ENCODE data around the gene CORO2A.

Gene CORO2A

DNA sequence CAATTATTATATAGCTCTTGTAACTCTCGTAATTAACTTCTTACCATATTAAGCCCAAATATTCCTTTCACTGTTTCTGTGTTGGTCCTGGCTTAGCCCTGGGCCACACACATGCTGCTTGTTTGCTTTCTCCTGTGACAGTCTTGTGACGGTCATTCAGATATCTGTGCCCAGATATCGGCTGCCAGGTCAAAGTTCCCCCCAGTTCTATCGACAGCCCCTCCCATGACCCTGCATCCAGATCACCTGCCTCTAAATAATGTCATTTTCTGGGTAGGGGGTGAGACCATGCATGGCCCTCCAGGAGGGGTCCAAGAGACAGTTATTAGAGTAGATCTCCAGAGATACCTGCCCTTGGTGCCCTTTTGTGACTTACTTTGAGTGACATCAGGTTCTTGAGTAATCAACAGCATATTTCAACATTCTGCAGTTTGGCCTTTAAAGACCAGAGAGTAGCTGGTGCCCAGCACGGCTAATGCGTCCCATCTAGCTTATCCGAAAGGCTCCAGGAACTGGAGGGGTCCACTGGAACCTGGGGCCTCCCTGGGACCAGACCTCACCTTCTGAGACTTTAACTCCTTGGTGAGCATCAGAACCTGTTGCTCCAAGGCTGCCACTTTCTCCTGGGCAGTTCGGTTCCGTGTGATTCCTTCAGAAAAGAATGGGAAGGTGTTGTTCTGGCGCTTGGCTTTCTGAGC is 36.1 kb upstream of the CORO2A start:
- DNase-seq (ENCODE audit: low read depth): no peak
- H3K4me3 ChIP-seq (ENCODE audit: low read depth, low read length): no peak overlapping the region
- no peak for TF ChIP-seq CTCF (IDR thresholded peaks at IDR 0.05; ENCODE audit: low read depth, low read length, missing control alignments)

DNA sequence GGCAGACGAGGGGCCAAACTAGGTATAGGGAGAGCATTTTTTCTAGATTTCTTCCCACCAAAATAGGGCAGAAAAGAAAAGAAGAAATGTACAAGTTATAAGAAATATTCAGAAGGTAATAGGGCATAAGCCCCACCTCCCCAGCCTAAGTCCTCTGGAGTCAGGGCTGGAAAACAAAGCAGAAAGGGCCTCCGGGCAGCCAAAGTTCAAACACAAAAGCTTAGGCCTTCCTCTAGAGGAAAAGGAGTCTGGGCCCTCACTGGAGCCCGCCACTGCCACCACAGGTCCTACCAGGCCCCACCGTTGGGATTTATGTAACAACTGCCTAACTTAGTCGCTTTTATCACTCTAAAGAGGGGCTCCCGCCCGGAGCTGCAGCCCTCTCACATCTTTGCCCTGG is 35.4 kb upstream of the CORO2A start:
- TF ChIP-seq CTCF (IDR thresholded peaks at IDR 0.05; ENCODE audit: low read depth, low read length, missing control alignments): no peak
- DNase-seq (ENCODE audit: low read depth): no peak
- no peak overlapping the region for H3K4me3 ChIP-seq (ENCODE audit: low read depth, low read length)

- no peak for DNase-seq (ENCODE audit: low read depth)
- H3K4me3 ChIP-seq (ENCODE audit: low read depth, low read length): no peak overlapping the region
- TF ChIP-seq CTCF (IDR thresholded peaks at IDR 0.05; ENCODE audit: low read depth, low read length, missing control alignments): no peak
These were observed 34.5 kb upstream of the CORO2A start for GRCh38 chr9:98226957-98227356.

- DNase-seq (ENCODE audit: low read depth): no peak
- no peak overlapping the region for H3K4me3 ChIP-seq (ENCODE audit: low read depth, low read length)
- no peak for TF ChIP-seq CTCF (IDR thresholded peaks at IDR 0.05; ENCODE audit: low read depth, low read length, missing control alignments)
These were observed 34.1 kb upstream of the CORO2A start for GRCh38 chr9:98226516-98226915.

GRCh38 chr9:98225015-98225442 is 32.6 kb upstream of the CORO2A start:
- DNase-seq (ENCODE audit: low read depth): no peak
- no peak for TF ChIP-seq CTCF (IDR thresholded peaks at IDR 0.05; ENCODE audit: low read depth, low read length, missing control alignments)
- H3K4me3 ChIP-seq (ENCODE audit: low read depth, low read length): no peak overlapping the region

DNA sequence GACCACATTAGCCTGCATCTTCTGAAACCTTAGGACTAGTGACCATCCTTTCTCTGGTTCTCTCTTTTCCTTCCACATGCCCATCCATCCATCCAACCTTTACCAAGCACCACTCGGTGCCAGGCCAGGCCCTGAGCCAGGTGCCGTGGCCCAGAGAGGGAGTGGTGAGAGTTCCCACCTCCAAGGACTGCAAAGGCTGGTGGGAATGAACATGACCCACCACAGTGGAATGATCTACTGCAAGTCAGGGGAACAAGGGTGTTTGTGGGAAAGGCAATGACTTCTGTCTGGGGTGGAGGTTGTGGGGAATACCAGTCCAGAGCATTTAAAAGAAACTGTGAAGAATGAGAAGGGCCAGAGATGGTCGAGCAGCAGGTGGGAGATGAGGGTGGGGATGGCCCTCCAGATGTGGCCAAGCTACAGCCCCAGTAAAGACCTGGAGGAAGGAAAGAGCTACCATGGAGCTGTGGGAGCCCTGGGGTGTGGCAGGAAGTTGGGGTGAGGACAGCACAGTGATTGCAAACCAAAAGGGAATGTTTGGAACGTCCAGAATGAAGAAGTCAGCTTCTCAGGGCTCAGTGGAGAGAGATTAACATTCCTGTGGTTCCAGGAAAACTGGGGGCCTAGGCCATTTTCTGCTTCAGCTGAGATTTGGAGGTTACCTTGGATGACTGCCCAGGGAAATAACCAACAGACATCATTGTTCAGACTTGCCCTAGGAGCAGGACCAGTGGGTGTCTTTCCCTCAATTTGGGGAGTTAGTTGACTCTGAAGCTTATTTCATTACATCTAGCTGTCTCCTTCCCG is 30.7 kb upstream of the CORO2A start:
- DNase-seq (ENCODE audit: low read depth): no peak
- H3K4me3 ChIP-seq (ENCODE audit: low read depth, low read length): no peak overlapping the region
- TF ChIP-seq CTCF (IDR thresholded peaks at IDR 0.05; ENCODE audit: low read depth, low read length, missing control alignments): no peak

All from GM12864 (cell line).